GM23248 (cell line): ENCODE results near the gene EFR3B.

Experiments used
- EZH2 ChIP-seq: fragments of 200-600 bp; sonication (generic); IDR thresholded peaks from 2 replicates; pipeline ENCODE4 v1.6.1; 2018; ENCODE audit warnings: antibody characterized with exemption, mild to moderate bottlenecking; ENCODE audit not compliant: insufficient read depth, poor library complexity, severe bottlenecking
- EZH2phosphoT487 ChIP-seq: fragments of 200-600 bp; sonication (generic); IDR thresholded peaks from 2 replicates; pipeline ENCODE4 v1.6.1; 2018; ENCODE audit warnings: antibody characterized with exemption, moderate library complexity, mild to moderate bottlenecking, low read depth; ENCODE audit not compliant: insufficient read depth

- no peak for TF ChIP-seq EZH2
- TF ChIP-seq EZH2phosphoT487: no peak
Observed at GRCh38 chr2:25161055-25161781, 119.3 kb downstream of the EFR3B start.
